Mesenchymal stem cell (in vitro differentiated cells and primary cell): ENCODE data around the gene AKR1C2.
A peak's percentile ranks its signal among the peaks of the same experiment; 100 is the strongest.
"Not testable (repeated sequence)": the region's sequence is repeated elsewhere in the genome, so short reads cannot be mapped to it uniquely, and the experiment has no call there.

Experiments
- DNase-seq: peaks from one replicate; pipeline ENCODE4 v3.0.0-alpha.2; 2013
- H2AFZ ChIP-seq: one replicate; pipeline ENCODE4 v1.6.1; 2013; ENCODE audit warnings: low read depth, mild to moderate bottlenecking, control low read depth, inconsistent platforms, low read length, moderate library complexity
- H2AK5ac ChIP-seq: 2 replicates; pipeline ENCODE4 v1.6.1; 2013; ENCODE audit warnings: low read length, moderate library complexity, mild to moderate bottlenecking, inconsistent platforms; ENCODE audit not compliant: severe bottlenecking
- H2BK120ac ChIP-seq: one replicate; pipeline ENCODE4 v1.6.1; 2013; ENCODE audit warnings: low read depth, mild to moderate bottlenecking, inconsistent platforms, low read length, moderate library complexity
- H2BK12ac ChIP-seq, 2 experiments: one replicate each; pipeline ENCODE4 v1.6.1; 2013; ENCODE audit warnings: inconsistent platforms in 2 of 2, low read length in 2 of 2, mild to moderate bottlenecking in 2 of 2, moderate library complexity in 2 of 2, control low read depth in 1 of 2
- H2BK15ac ChIP-seq: one replicate; pipeline ENCODE4 v1.6.1; 2013; ENCODE audit warnings: mild to moderate bottlenecking, low read depth, inconsistent platforms; ENCODE audit not compliant: poor library complexity, severe bottlenecking
- H2BK5ac ChIP-seq: 2 replicates; pipeline ENCODE4 v1.6.1; 2013; ENCODE audit warnings: low read depth, mild to moderate bottlenecking, low read length, control low read depth, inconsistent platforms; ENCODE audit not compliant: poor library complexity, severe bottlenecking
- H3K14ac ChIP-seq, 2 experiments: one replicate each; pipeline ENCODE4 v1.6.1; 2013; ENCODE audit warnings: inconsistent platforms in 2 of 2, low read length in 2 of 2, control low read depth in 1 of 2, mild to moderate bottlenecking in 1 of 2, moderate library complexity in 1 of 2
- H3K18ac ChIP-seq, 2 experiments: one replicate each; pipeline ENCODE4 v1.6.1; 2013; ENCODE audit warnings: inconsistent platforms in 2 of 2, low read length in 2 of 2, control low read depth in 1 of 2, low read depth in 1 of 2, mild to moderate bottlenecking in 1 of 2
- H3K23ac ChIP-seq, 2 experiments: one replicate each; pipeline ENCODE4 v1.6.1; 2013; ENCODE audit warnings: inconsistent platforms in 2 of 2, low read length in 2 of 2, mild to moderate bottlenecking in 2 of 2, moderate library complexity in 2 of 2, control low read depth in 1 of 2
- H3K27ac ChIP-seq: 2 replicates; pipeline ENCODE4 v1.5.1; 2013; ENCODE audit warnings: mild to moderate bottlenecking, moderate library complexity, low read length, control low read depth, inconsistent platforms; ENCODE audit not compliant: poor library complexity, severe bottlenecking
- H3K27me3 ChIP-seq, 2 experiments: 2 replicates each; pipeline versions ENCODE4 v1.6.1 to v1.7.0; 2013; ENCODE audit warnings: low read length in 2 of 2, mild to moderate bottlenecking in 2 of 2, moderate library complexity in 2 of 2, control low read depth in 1 of 2, inconsistent platforms in 1 of 2; ENCODE audit not compliant: control insufficient read depth in 1 of 2, insufficient read depth in 1 of 2
- H3K36me3 ChIP-seq, 2 experiments: 2 replicates each; pipeline versions ENCODE4 v1.6.1 to v1.7.0; 2013; ENCODE audit warnings: low read length in 2 of 2, control low read depth in 1 of 2, inconsistent platforms in 1 of 2, low read depth in 1 of 2, mild to moderate bottlenecking in 1 of 2; ENCODE audit not compliant: insufficient read depth in 2 of 2, control insufficient read depth in 1 of 2
- H3K4ac ChIP-seq, 2 experiments: one replicate each; pipeline ENCODE4 v1.6.1; 2013; ENCODE audit warnings: inconsistent platforms in 2 of 2, low read length in 2 of 2, mild to moderate bottlenecking in 2 of 2, moderate library complexity in 2 of 2, control low read depth in 1 of 2, low read depth in 1 of 2
- H3K4me1 ChIP-seq: 2 replicates; pipeline ENCODE4 v1.6.1; 2013; ENCODE audit warnings: low read depth, low read length, control low read depth; ENCODE audit not compliant: control insufficient read depth, insufficient read depth
- H3K4me2 ChIP-seq: 2 replicates; pipeline ENCODE4 v1.6.1; 2013; ENCODE audit warnings: low read length, mild to moderate bottlenecking, inconsistent platforms; ENCODE audit not compliant: poor library complexity, severe bottlenecking
- H3K4me3 ChIP-seq, 2 experiments: 2 replicates each; pipeline versions ENCODE4 v1.5.1 to v1.7.0; 2013; ENCODE audit warnings: low read length in 2 of 2, mild to moderate bottlenecking in 2 of 2, control low read depth in 1 of 2, low read depth in 1 of 2; ENCODE audit not compliant: insufficient read depth in 1 of 2
- H3K79me1 ChIP-seq: replicated peaks from 2 replicates; pipeline ENCODE4 v1.6.1; 2013; ENCODE audit warnings: mild to moderate bottlenecking, control low read depth, low read length, inconsistent platforms; ENCODE audit not compliant: poor library complexity, severe bottlenecking
- H3K9ac ChIP-seq: 2 replicates; pipeline ENCODE4 v1.7.0; 2013; ENCODE audit warnings: mild to moderate bottlenecking, low read length, moderate library complexity
- H3K9me3 ChIP-seq: 2 replicates; pipeline ENCODE4 v1.7.0; 2013; ENCODE audit warnings: mild to moderate bottlenecking, low read length; ENCODE audit not compliant: control insufficient read depth
- H4K8ac ChIP-seq: one replicate; pipeline ENCODE4 v1.6.1; 2013; ENCODE audit warnings: inconsistent platforms, mild to moderate bottlenecking, low read length, moderate library complexity
- H4K91ac ChIP-seq: one replicate; pipeline ENCODE4 v1.6.1; 2013; ENCODE audit warnings: mild to moderate bottlenecking, low read length, inconsistent platforms
- WGBS: methylation state at CpG from one replicate; pipeline ENCODE4 v1.1.7; 2013; ENCODE audit warnings: mixed read lengths; 5-methylcytosine and 5-hydroxymethylcytosine counted together

Gene AKR1C2

DNA sequence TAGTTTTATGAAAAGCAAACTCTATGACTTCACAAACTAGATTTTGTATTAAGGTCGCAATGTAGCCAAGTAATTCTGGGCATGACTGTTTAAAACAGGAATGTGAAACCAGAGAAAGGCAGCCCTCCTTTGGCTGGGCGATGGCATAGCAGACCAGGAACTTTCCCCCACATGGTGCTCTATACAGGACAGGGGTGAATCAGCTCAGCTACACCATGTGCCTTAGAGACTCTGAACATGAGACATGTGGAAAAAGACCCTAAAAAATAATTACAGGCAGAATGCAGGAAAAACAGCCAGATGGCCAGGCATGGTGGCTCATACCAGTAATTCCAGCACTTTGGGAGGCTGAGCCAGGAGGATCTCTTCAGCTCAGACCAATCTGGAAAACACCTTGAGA, 60.7 kb downstream of the AKR1C2 start:
- no CpG with 5 or more reads among the region's 2 CpGs for WGBS
- not testable (repeated sequence) for H2BK5ac ChIP-seq, H3K18ac ChIP-seq, H2AK5ac ChIP-seq, H2BK12ac ChIP-seq, H4K91ac ChIP-seq, H3K23ac ChIP-seq, H3K4me3 ChIP-seq, H3K14ac ChIP-seq, H3K36me3 ChIP-seq, H3K4ac ChIP-seq, H2BK120ac ChIP-seq, H2BK15ac ChIP-seq, H3K9me3 ChIP-seq, H2AFZ ChIP-seq, H3K79me1 ChIP-seq, H3K27me3 ChIP-seq, H3K4me2 ChIP-seq, H4K8ac ChIP-seq, H3K4me1 ChIP-seq
- Histone ChIP-seq H3K9ac (peak overlapping the region; percentile 87), H3K27ac (peak overlapping the region; percentile 82)
- DNase-seq = peak; percentile 33

DNA sequence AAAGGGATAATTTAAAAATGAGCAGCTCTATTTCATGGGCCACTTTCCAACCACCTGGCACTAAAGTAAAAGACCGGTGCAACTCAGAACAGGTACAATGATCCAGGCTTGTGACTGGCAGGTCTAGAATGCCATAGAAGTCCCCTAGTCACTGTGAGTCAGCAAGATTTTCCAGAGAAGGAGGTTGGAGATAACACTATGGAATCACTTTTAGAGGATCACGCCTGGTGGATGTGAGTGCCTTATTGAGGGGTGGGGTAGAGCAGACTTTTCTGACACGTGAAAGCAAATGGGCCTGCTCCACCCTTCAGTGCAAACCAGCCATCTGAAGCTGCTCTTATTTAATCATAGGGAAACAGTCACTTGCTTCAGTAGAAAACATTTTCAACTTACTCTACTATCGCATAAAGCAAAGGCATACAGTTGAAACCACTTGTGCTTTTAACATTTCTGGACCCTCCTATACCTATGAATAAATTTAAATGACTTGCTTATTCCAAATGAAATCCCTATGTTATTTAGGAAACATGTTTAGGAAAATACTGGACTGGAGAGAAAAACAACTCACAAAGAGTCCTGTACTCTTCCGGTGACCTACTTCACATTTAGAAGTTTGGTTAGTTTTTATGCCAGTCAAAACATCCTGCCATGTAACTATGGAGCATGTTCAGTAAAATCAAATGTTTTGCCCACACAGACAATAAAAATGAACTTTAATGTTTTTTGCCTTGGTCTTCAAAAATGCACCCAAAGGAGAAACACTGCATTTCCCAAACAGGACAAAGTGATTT, 61.9 kb downstream of the AKR1C2 start:
- no peaks in the 10 kb centered on the region for H3K9me3 ChIP-seq
- no peak overlapping the region for H2BK120ac ChIP-seq
- 78% methylated on average over 5 of the region's 5 CpGs for WGBS
- H3K18ac ChIP-seq = no peak overlapping the region
- H3K27me3 ChIP-seq = no peaks in the 10 kb centered on the region
- no peak overlapping the region for H2AK5ac ChIP-seq
- no peak overlapping the region for H4K91ac ChIP-seq
- H3K23ac ChIP-seq = no peak overlapping the region
- no peak overlapping the region for H2BK15ac ChIP-seq
- H3K4me2 ChIP-seq = no peak overlapping the region
- no peaks in the 10 kb centered on the region for H3K79me1 ChIP-seq
- no peak overlapping the region for H3K14ac ChIP-seq
- no peak overlapping the region for H2BK12ac ChIP-seq
- peak overlapping the region; percentile 87 for H3K9ac ChIP-seq
- no peak overlapping the region for H2BK5ac ChIP-seq
- no peaks in the 10 kb centered on the region for H3K36me3 ChIP-seq
- H3K4me3 ChIP-seq = no peak overlapping the region
- H4K8ac ChIP-seq = no peak overlapping the region
- H2AFZ ChIP-seq = no peak overlapping the region
- no peak overlapping the region for H3K27ac ChIP-seq
- H3K4me1 ChIP-seq = peaks cover 2% of the 10 kb centered on the region
- peak; percentile 14 for DNase-seq
- no peak overlapping the region for H3K4ac ChIP-seq

DNA sequence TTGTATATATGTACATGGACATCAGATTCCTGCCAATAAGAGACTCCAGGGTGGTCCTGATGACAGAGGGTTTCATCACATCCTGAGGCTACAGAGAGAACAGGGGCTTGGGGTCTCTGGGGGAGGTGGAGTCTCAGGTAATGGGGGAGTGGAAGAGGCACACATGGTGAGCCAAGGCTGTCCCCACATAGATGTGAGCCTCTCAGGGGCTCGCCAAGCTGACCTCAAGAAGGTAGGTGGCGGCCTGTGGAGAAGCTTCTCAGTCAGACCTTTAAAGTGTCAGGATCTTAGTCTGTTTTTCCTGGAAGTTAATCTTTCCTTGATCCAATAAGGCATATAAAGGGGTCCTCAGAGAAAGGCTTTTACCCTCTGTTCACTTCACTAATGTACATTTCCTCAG, 62.7 kb downstream of the AKR1C2 start:
- H3K4me2 ChIP-seq, H2BK5ac ChIP-seq, H3K23ac ChIP-seq, H4K8ac ChIP-seq, H3K79me1 ChIP-seq, H3K18ac ChIP-seq, H4K91ac ChIP-seq, H3K4ac ChIP-seq, H3K27ac ChIP-seq, H3K9me3 ChIP-seq, H3K36me3 ChIP-seq, H3K4me3 ChIP-seq, H2BK12ac ChIP-seq, H3K14ac ChIP-seq, H2BK120ac ChIP-seq, H2AFZ ChIP-seq, H2BK15ac ChIP-seq, DNase-seq, H3K4me1 ChIP-seq, H3K27me3 ChIP-seq: not testable (repeated sequence)
- peak overlapping the region; percentile 8 for H2AK5ac ChIP-seq
- H3K9ac ChIP-seq = peak overlapping the region; percentile 87
- 100% methylated on average over 1 of the region's 2 CpGs for WGBS

DNA sequence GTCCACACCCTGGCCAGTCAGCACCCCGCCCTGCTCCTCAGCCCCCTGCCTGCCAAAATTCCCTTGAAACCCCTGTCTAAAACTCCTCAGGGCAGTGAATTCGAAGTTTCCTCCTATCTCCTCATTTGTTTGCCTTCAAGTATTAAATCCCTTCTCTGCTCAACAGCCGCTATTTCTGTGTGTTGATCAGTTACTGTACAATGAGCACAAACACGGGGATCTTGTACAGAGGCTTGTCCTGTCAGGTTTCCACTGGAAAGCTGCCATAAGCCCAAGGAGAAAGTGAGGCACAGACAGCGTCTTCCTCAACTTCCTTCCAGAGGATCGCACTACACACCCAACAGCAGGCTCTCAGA, 63.6 kb downstream of the AKR1C2 start:
- H3K4me2 ChIP-seq, H3K36me3 ChIP-seq: not testable (repeated sequence)
- WGBS = 32% methylated on average over 2 of the region's 6 CpGs

More for the DNA sequence above, 63.6 kb downstream of the AKR1C2 start:
- H3K9ac ChIP-seq = peak overlapping the region; percentile 49
- not testable (repeated sequence) for H3K4ac ChIP-seq, H2AK5ac ChIP-seq, H3K4me3 ChIP-seq, H4K91ac ChIP-seq, H3K23ac ChIP-seq, H3K27me3 ChIP-seq, H3K9me3 ChIP-seq, H2BK12ac ChIP-seq, H2AFZ ChIP-seq, H2BK5ac ChIP-seq, H2BK15ac ChIP-seq, H3K18ac ChIP-seq, H3K14ac ChIP-seq, H3K27ac ChIP-seq, H3K4me1 ChIP-seq, H3K79me1 ChIP-seq, H4K8ac ChIP-seq, H2BK120ac ChIP-seq, DNase-seq
